PC-3 (cell line): Measurements from ENCODE around the gene EIF4ENIF1. TPM values are rescaled to one million over a fixed set of nuclear protein-coding genes. Genes with fewer than 3 reads are reported as not detected.
"Not testable (repeated sequence)": the region's sequence is repeated elsewhere in the genome, so short reads cannot be mapped to it uniquely, and the experiment has no call there.

Experiments used
- ATAC-seq: fragments of 200-7000 bp; cut with Tn5 transposase; 2 replicates; pipeline ENCODE4 v1.9.1; 2020; ENCODE audit warnings: mild to moderate bottlenecking, moderate library complexity
- BruUV-seq: library from RNA; stranded (reverse); fragments of 400-500 nt; replicated peaks from 2 replicates; lab custom pipeline; 2021; lab: Mats Ljungman, UMichigan
- CTCF ChIA-PET: fragments of 300-600 bp; sonication (Branson Sonifier 250); formaldehyde crosslinking; loops from one replicate; lab custom pipeline; 2022; ENCODE audit warnings: antibody characterized with exemption; lab: Charles Lee
- POLR2A ChIA-PET: fragments of 300-600 bp; sonication (Branson Sonifier 250); formaldehyde crosslinking; loops from one replicate; lab custom pipeline; 2022; ENCODE audit warnings: antibody characterized with exemption; ENCODE audit not compliant: unreplicated experiment; lab: Charles Lee
- DNase-seq: peaks from one replicate; pipeline ENCODE4 v3.0.0-alpha.2; 2015
- H2AFZ ChIP-seq: fragments of 300-600 bp; sonication (generic); 2 replicates; pipeline ENCODE4 v1.6.0; 2016; ENCODE audit warnings: antibody characterized with exemption, low read length
- H3F3A ChIP-seq: fragments of 300-600 bp; sonication (generic); one replicate; pipeline ENCODE4 v1.6.0; 2017; ENCODE audit warnings: antibody characterized with exemption, low read length, control low read depth, mild to moderate bottlenecking; ENCODE audit not compliant: unreplicated experiment
- H3K27ac ChIP-seq: fragments of 300-600 bp; sonication (generic); 2 replicates; pipeline ENCODE4 v1.5.1; 2016; ENCODE audit warnings: mild to moderate bottlenecking, low read length
- H3K27me3 ChIP-seq: fragments of 300-600 bp; sonication (generic); 2 replicates; pipeline ENCODE4 v1.6.1; 2016; ENCODE audit warnings: low read length, mixed read lengths
- H3K36me3 ChIP-seq: fragments of 300-600 bp; sonication (generic); 2 replicates; pipeline ENCODE4 v1.6.1; 2016; ENCODE audit warnings: low read depth, mixed run types, low read length, mixed read lengths
- H3K4me1 ChIP-seq: fragments of 300-600 bp; sonication (generic); 2 replicates; pipeline ENCODE4 v1.5.1; 2016; ENCODE audit warnings: low read length; ENCODE audit not compliant: insufficient read depth
- H3K4me2 ChIP-seq: fragments of 300-600 bp; sonication (generic); 2 replicates; pipeline ENCODE4 v1.6.0; 2016; ENCODE audit warnings: low read length
- H3K4me3 ChIP-seq: fragments of 300-600 bp; sonication (generic); 2 replicates; pipeline ENCODE4 v1.5.1; 2016; ENCODE audit warnings: mild to moderate bottlenecking, low read length, mixed read lengths
- H3K79me2 ChIP-seq: fragments of 300-600 bp; sonication (generic); 2 replicates; pipeline ENCODE4 v1.6.1; 2017; ENCODE audit warnings: low read length, mixed read lengths
- H3K9ac ChIP-seq: fragments of 300-600 bp; sonication (generic); 2 replicates; pipeline ENCODE4 v1.6.0; 2016; ENCODE audit warnings: mild to moderate bottlenecking, low read length
- H3K9me2 ChIP-seq: fragments of 300-600 bp; sonication (generic); replicated peaks from 2 replicates; pipeline ENCODE4 v1.6.1; 2016; ENCODE audit warnings: mixed run types, low read length, mixed read lengths
- H3K9me3 ChIP-seq: fragments of 300-600 bp; sonication (generic); 2 replicates; pipeline ENCODE4 v1.6.1; 2016; ENCODE audit warnings: low read length, mixed read lengths
- H4K20me1 ChIP-seq: fragments of 300-600 bp; sonication (generic); 2 replicates; pipeline ENCODE4 v1.6.1; 2016; ENCODE audit warnings: low read length, mixed read lengths
- EZH2 ChIP-seq: fragments of 300-600 bp; sonication (generic); IDR thresholded peaks from one replicate; pipeline ENCODE4 v1.6.1; 2017; ENCODE audit warnings: antibody characterized with exemption, mild to moderate bottlenecking, low read length; ENCODE audit not compliant: unreplicated experiment
- EZH2phosphoT487 ChIP-seq: fragments of 300-600 bp; sonication (generic); IDR thresholded peaks from 2 replicates; pipeline ENCODE4 v1.6.1; 2018; ENCODE audit warnings: mild to moderate bottlenecking, antibody characterized with exemption, low read length, borderline replicate concordance
- intact Hi-C: fragments of 100-400 bp; cut with micrococcal nuclease; formaldehyde crosslinking; loops from 2 replicates; pipeline ENCODE4 v1.9.0; 2023
- total RNA-seq: library from RNA; depleted of rRNA; stranded (reverse); fragments of >200 nt; gene quantifications from 2 replicates; pipeline ENCODE4 v1.2.3, GENCODE V29; 2014
- TF ChIP-seq, protein P1 (sequence below): fragments of 300-600 bp; sonication (generic); conservative IDR thresholded peaks from 2 replicates; pipeline ENCODE4 v1.5.1; 2017; ENCODE audit warnings: antibody characterized with exemption, low read depth, mild to moderate bottlenecking, low read length

Gene EIF4ENIF1
- total RNA-seq, 1 experiment from 2014 or later = 5.3 TPM

DNA sequence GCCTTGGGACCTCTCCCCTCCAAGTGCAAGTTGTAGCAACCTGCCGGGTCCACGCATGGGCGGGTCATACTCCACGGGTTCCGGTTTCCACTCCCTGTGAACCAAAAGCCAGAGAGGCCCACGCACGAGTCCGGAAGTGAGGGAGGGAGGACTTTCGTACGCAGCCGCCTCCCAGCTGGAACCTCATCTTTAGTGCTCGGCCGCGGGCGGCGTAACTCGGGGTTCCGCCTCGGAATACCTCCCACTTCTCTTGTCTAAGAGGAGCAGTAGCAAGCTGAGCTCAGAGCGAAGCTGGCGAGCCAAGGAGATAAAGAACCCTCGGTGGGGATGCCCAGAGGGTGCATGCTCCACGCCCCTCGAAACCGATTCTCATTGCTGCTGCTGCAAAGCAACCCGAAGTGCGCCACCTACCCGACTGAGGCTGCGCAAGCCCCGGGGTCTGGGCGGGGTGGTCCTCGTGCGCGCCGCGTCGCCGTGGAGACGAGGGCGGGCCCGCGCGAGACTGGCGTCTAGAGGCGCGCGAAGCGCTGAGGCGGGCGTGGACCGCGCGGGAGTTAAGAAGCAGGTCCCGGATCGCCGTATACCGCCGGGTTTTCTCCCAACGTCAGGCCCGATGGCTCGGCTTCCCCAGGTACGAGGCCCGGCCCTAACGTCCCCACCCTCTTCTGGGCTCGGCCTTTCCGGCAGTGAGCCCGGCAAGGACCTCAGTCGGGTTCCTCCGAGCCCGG lies 6.5 kb upstream of the EIF4ENIF1 start, which contains the start of gene SFI1:
Gene SFI1 (plus strand): TSS at position 530 of the 728 bp plus-strand sequence. CDS start 11,749 bp downstream, outside the sequence.
- ATAC-seq = peak; percentile 96
- Histone ChIP-seq H3K4me3 (peak within 1 kb of the TSS; percentile 90), H2AFZ (peak within 1 kb of the TSS; percentile 95), H3K27ac (peak within 1 kb of the TSS; percentile 56), H3K4me2 (peak within 1 kb of the TSS; percentile 96), H3F3A (no peaks in the 10 kb centered on the region), H3K27me3 (no peaks in the 10 kb centered on the region), H4K20me1 (no peaks in the 10 kb centered on the region), H3K4me1 (peaks cover 11% of the 10 kb centered on the region; the same call in 1 of the 2 replicates), H3K36me3 (peaks cover 3% of the 10 kb centered on the region; the same call in 1 of the 2 replicates), H3K79me2 (peaks cover 14% of the 10 kb centered on the region), H3K9ac (peak within 1 kb of the TSS; percentile 72), H3K9me3 (no peaks in the 10 kb centered on the region), H3K9me2 (no peaks in the 10 kb centered on the region)
- ChIA-PET CTCF (no interaction called here), POLR2A (interaction anchor here (0.6 kb wide), 1 partner anchor 169 kb away, joined by 3 read pairs; no protein-coding TSS in a partner anchor)
- TF ChIP-seq, protein P1, sequence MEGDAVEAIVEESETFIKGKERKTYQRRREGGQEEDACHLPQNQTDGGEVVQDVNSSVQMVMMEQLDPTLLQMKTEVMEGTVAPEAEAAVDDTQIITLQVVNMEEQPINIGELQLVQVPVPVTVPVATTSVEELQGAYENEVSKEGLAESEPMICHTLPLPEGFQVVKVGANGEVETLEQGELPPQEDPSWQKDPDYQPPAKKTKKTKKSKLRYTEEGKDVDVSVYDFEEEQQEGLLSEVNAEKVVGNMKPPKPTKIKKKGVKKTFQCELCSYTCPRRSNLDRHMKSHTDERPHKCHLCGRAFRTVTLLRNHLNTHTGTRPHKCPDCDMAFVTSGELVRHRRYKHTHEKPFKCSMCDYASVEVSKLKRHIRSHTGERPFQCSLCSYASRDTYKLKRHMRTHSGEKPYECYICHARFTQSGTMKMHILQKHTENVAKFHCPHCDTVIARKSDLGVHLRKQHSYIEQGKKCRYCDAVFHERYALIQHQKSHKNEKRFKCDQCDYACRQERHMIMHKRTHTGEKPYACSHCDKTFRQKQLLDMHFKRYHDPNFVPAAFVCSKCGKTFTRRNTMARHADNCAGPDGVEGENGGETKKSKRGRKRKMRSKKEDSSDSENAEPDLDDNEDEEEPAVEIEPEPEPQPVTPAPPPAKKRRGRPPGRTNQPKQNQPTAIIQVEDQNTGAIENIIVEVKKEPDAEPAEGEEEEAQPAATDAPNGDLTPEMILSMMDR = peak; percentile 35; the same call in 1 of the 2 replicates
- TF ChIP-seq EZH2 = no peak
- intact Hi-C loops = no loop called here
- peak; percentile 81 for DNase-seq
- BruUV-seq = TSS peak; percentile 78

DNA sequence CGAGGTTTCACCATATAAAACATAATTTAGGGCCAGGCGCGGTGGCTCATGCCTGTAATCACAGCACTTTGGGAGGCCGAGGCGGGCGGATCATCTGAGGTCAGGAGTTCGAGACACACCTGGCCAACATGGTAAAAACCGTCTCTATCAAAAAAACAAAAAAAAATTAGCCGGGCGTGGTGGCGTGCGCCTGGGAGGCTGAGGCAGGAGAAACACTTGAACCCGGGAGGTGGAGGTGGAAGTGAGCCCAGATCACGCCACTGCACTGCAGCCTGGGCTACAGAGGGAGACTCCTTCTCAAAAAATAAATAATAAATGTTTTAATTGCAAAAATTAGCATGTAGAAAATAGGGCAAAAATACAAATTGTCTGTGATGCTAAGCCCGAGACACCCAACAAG lies 5.7 kb upstream of the EIF4ENIF1 start:
- H3K9me3 ChIP-seq = no peaks in the 10 kb centered on the region
- BruUV-seq = no TSS peak
- DNase-seq (no peak), ATAC-seq (no peak)
- H3K4me2 ChIP-seq = peak overlapping the region; percentile 96
- peak overlapping the region; percentile 95 for H2AFZ ChIP-seq
- H3K27me3 ChIP-seq = no peaks in the 10 kb centered on the region
- peaks cover 22% of the 10 kb centered on the region for H3K79me2 ChIP-seq
- peak overlapping the region; percentile 90 for H3K4me3 ChIP-seq
- POLR2A ChIA-PET = no interaction called here
- H3F3A ChIP-seq = no peaks in the 10 kb centered on the region
- H3K27ac ChIP-seq = 0 out of 2 replicates have a peak overlapping the region, but pooled peaks have one; percentile 56
- CTCF ChIA-PET = no interaction called here
- peak overlapping the region; percentile 72 for H3K9ac ChIP-seq
- intact Hi-C loops = no loop called here
- H4K20me1 ChIP-seq = no peaks in the 10 kb centered on the region
- peaks cover 15% of the 10 kb centered on the region; the same call in 1 of the 2 replicates for H3K4me1 ChIP-seq
- TF ChIP-seq EZH2phosphoT487 (no peak), EZH2 (no peak)
- TF ChIP-seq, protein P1 = no peak
- no peaks in the 10 kb centered on the region for H3K9me2 ChIP-seq
- H3K36me3 ChIP-seq = peaks cover 3% of the 10 kb centered on the region; the same call in 1 of the 2 replicates

DNA sequence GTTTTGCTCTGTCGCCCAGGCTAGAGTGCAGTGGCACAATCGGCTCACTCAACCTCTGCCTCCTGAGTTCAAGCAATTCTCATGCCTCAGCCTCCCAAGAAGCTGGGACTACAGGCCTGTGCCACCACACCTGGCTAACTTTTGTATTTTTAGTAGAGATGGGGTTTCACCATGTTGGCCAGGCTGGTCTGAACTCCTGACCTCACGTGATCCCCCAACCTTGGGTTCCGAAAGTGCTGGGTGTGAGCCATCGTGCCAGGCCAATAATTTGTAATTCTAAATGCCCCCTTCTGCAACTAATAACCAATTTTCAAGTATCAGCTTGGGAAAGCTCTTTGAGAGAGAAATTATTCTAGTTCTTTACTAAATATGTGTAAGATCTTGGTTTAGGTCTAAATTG lies 3.7 kb upstream of the EIF4ENIF1 start:
- DNase-seq, H3K27ac ChIP-seq, H3K9ac ChIP-seq, H3K4me3 ChIP-seq, H3K4me2 ChIP-seq, H3K9me3 ChIP-seq, H3K27me3 ChIP-seq, ATAC-seq, CTCF ChIA-PET, BruUV-seq, H3K9me2 ChIP-seq, H3F3A ChIP-seq, H3K36me3 ChIP-seq, H2AFZ ChIP-seq, H4K20me1 ChIP-seq: not testable (repeated sequence)
- peaks cover 35% of the 10 kb centered on the region for H3K79me2 ChIP-seq
- POLR2A ChIA-PET = interaction anchor here (0.5 kb wide), 1 partner anchor 263 kb away, joined by 3 read pairs; no protein-coding TSS in a partner anchor
- peaks cover 19% of the 10 kb centered on the region; the same call in 1 of the 2 replicates for H3K4me1 ChIP-seq
- intact Hi-C loops = loop anchor here (5.0 kb wide), 1 partner anchor 146 kb away; the partner anchor contains the start of gene PATZ1
